GM19452 (cell line): ENCODE results near the gene OLAH.
A peak's percentile ranks its signal among the peaks of the same experiment; 100 is the strongest.

Experiments
- ATAC-seq: cut with Tn5 transposase; IDR thresholded peaks from one replicate; pipeline ENCODE4 v1.9.1; 2021; ENCODE audit not compliant: unreplicated experiment

OLAH gene

GRCh38 chr10:15068802-15069201 lies 25.1 kb downstream of the OLAH start:
- no peak for ATAC-seq

- ATAC-seq = no peak
These were observed 25.5 kb downstream of the OLAH start for GRCh38 chr10:15069230-15069629.

- ATAC-seq = no peak
These were observed 28.6 kb downstream of the OLAH start for GRCh38 chr10:15072358-15072757.

GRCh38 chr10:15075421-15075820 lies 31.7 kb downstream of the OLAH start:
- no peak for ATAC-seq

- no peak for ATAC-seq
These were observed 40.1 kb downstream of the OLAH start for GRCh38 chr10:15083674-15084501.

- ATAC-seq = no peak
These were observed 40.8 kb downstream of the OLAH start for GRCh38 chr10:15084502-15084922.

GRCh38 chr10:15088428-15089261 lies 44.9 kb downstream of the OLAH start, which contains the start of gene ACBD7:
Gene ACBD7, minus strand, starts transcription at chr10:15088776. Its CDS starts 48 bp downstream, at chr10:15088728.
- ATAC-seq = peak; percentile 99

GRCh38 chr10:15091418-15091817 lies 47.7 kb downstream of the OLAH start:
- ATAC-seq = no peak

GRCh38 chr10:15092855-15093408 lies 49.2 kb downstream of the OLAH start:
- ATAC-seq = no peak

- peak; percentile 20 for ATAC-seq
These were observed 52.9 kb downstream of the OLAH start for GRCh38 chr10:15096661-15097010.

GRCh38 chr10:15097011-15097812 lies 53.5 kb downstream of the OLAH start, which contains the start of gene RPP38:
Gene RPP38, plus strand, starts transcription at chr10:15097355. Its CDS starts 5,960 bp downstream, at chr10:15103315.
- ATAC-seq = peak; percentile 83

- no peak for ATAC-seq
These were observed 56.1 kb downstream of the OLAH start for GRCh38 chr10:15099886-15100285.

- no peak for ATAC-seq
These were observed 59.8 kb downstream of the OLAH start for GRCh38 chr10:15103513-15103912.

GRCh38 chr10:15106352-15107013 lies 62.7 kb downstream of the OLAH start:
- ATAC-seq = peak; percentile 81

GRCh38 chr10:15112657-15113056 lies 68.9 kb downstream of the OLAH start:
- no peak for ATAC-seq

GRCh38 chr10:15113766-15114165 lies 70.0 kb downstream of the OLAH start:
- no peak for ATAC-seq

- ATAC-seq = no peak
These were observed 72.5 kb downstream of the OLAH start for GRCh38 chr10:15116225-15116624.

GRCh38 chr10:15118615-15119014 lies 74.9 kb downstream of the OLAH start:
- no peak for ATAC-seq

- no peak for ATAC-seq
These were observed 76.8 kb downstream of the OLAH start for GRCh38 chr10:15120523-15120922.

- no peak for ATAC-seq
These were observed 78.0 kb downstream of the OLAH start for GRCh38 chr10:15121707-15122106.
